IPS-NIHi11 (cell line): Measurements from ENCODE around the gene MIPOL1.
"Not testable (repeated sequence)": the region's sequence is repeated elsewhere in the genome, so short reads cannot be mapped to it uniquely, and the experiment has no call there.

Source experiments
- DNase-seq: peaks from one replicate; pipeline ENCODE4 v3.0.0; 2012; ENCODE audit warnings: mixed read lengths, low spot score

The MIPOL1 gene

DNA sequence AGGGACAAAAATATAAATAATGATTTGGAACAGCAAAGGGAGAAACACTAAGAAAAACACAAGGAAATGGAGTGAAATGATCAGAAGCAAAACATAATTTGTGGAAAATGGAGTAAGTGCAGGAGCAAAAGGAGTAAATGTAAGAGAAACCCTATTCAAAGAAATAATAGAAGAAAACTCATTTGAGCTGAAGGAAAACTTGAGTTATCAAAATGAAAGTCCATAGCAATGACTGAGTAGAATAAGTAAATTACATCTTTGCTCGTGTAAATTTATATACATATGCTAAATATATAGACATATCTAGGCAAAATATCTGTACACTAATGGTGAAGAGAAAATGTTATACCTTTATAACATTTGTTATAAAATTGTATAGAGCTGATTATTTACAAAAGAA is 203.4 kb downstream of the MIPOL1 start:
- no peak for DNase-seq

DNA sequence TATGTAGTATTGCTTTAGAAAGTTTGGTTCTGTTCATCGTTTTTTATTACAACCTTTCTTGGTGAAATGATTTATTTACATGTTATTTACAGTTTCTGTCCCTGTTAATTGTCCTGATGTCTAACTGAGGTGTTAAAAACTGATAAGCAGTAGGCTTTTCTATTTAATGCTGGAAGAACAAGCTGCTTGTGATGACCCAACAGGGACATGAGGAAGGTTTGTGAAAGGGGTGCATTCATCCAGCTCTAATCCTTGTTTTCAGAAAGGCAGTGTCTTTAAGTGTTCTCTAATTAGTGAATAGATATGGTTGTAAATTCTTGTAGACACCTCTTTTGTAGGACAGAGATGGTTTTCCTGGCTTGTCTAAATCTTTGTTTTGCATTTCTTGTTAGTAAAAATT is 205.9 kb downstream of the MIPOL1 start:
- DNase-seq: no peak

DNA sequence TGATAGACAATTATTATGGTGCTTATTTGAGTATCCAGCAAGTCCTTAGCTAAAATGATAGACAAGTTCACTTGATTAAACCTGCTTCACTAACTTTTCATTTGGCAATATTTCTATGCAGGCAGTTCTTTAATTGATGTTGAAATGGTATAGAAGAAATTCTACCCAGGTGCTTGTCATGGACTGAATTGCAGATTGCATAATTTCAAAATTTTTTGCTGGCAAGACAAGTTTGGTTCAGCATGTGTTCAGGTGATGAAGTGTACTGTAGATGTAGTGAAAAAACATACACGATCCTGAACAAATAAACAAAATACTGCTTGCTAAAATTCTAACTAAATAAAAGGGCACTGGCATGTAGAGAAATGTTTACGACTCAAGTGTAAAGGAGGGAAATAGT is 208.4 kb downstream of the MIPOL1 start:
- DNase-seq: no peak

DNA sequence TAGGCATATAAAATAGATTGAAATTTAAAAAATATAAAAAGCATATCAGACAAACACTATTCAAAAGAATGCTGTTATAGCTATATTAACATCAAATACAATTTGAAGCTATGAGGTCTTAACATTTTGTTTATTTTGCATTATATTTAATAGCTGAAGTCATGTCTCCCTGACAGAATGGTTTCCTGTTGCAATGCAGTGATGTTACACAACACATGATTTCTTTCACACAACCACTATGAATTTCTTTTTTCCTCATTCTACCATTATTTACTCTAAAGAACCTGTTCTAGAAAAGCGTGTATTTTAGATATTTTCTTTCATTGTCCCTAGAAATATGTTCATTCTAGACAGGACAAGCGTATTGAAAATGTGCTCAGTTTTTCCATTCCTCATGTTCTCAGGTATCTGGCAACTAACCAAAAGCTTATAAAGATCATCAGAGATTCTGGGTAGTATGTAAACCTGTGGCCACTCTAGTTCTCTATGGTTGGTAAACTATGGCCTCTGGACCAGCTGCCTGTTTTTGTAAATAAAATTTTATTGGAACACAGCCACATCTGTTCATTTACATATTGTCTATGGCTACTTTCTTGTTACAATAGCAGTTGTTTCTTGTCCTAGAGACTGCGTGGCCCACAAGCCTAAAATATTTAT is 213.5 kb downstream of the MIPOL1 start:
- no peak for DNase-seq

DNA sequence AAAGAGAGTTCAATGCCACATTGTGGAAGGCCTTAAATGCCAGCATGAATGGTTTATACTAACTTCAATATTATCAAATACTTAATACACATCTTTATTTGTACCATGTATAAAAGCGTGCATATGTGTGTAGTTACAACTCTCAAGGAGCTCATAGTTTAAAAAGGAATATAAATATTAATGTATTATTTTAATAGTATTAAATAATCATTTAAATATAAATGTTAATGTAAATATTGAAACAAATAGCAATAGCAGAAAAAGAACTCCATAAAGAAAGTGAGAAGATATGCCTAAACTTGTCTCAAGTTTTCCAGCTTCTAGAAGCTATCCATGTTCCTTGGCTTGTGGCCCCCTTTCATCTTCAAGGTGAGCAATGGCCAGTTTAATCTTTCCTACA is 215.3 kb downstream of the MIPOL1 start:
- DNase-seq: no peak

DNA sequence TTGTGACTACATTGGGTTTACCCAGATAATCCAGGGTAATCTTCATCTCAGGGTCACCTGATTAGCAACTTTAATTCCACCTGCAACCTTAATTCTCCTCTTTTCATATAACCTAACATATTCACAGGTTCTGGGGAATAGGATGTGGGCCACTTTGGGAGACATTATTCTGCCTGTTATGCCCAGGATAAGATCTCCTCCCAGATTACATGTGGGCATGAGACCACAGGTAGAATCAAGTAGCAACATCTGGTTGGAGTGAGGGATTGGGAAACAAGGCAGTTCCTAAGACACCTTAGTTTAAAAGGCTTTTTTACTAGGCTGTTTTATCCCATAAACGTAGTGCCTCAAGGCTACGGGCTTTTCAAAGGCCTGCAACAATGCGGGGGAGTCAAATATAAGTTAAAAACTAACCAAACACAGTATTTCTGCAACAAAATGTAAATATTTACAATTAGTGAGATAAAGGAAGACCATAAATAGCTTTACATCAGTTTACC is 215.8 kb downstream of the MIPOL1 start:
- no peak for DNase-seq

DNA sequence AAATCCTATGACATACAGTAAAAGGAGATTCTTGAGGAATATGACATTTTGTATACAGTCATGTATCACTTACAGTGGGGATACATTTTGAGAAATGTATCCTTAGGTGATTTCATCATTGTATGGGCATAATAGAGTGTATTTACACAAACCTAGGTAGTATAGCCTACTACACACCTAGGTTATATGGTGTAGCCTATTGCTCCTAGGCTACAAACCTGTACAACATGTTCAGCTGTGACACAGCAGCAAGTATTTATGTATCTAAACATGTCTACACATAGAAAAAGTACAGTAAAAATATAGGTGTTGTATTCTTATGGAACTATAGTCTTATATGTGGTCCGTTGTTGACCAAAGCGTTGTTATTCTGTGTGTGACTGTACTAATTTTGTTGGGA is 218.5 kb downstream of the MIPOL1 start:
- DNase-seq: no peak

DNA sequence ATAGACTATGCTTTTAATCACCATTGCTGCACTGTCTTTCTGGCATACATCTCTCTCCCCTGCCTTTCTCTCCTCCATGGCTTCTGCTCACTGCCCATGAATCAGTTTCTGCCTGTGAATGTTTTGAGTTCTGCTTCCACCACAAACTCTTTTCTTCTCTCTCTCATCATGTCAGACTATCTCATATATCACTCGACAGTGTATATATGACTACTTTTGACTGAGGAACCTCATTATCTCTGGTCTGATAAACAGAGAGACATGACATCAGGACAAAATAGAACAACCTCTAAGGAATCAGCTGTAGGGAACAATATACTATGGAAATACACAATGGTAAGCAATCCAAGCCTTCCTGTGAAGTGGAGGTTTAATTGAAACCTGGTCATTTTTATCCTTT is 219.4 kb downstream of the MIPOL1 start:
- DNase-seq: no peak

DNA sequence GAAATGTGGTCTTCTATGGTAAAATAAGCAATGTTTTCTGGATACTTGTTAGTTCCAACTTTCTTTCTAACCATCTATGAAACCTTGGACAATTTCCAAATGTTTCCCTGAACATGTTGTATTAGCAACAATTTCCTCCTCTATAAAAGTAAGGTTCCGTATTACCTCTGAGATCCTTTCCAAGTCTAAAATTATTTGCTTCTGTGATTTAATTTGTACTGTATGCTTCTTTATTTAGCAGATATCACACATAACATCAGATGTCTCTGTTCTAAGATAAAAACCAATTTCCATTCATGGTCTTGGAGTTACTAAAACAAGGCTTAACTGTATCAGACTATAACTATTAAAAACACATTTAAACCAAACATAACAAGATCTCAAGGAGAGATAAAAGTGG is 220.1 kb downstream of the MIPOL1 start:
- no peak for DNase-seq

DNA sequence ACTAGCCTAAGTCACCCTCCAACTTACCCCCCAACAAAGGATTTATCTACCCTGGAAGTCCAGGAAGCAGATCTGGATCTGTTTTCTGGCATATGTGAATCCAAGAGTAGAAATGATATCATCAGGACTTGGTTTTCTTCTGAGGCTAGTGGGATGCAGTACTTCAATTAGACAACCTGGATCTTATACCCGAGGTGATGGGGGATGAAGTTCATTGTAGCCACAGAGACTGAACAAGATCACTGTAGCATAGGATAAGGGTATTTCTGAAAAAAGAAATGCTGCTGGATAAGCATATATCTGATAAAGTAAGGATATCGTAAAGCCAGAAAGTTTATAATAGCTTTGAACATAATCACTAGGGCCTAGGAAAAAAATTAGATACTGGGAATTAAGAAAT is 222.9 kb downstream of the MIPOL1 start:
- DNase-seq: no peak

DNA sequence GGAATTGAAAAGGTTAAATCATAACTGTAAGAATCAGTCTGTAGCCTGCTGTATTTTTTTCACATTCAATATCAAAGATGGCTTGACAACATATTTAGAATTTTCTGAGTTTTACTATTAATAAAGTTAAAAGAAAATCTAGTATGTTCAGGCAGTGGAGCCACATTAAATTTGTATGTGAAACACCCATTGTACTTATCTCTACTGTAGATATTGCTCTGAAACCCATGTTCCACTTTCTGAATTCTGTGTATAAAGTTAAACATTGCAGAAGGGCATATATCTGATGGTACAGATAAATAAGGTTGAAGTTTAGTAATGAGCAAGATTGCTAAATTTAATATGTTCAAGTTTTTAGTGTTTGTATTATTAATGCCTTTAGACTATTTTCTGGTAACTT is 224.6 kb downstream of the MIPOL1 start:
- no peak for DNase-seq

DNA sequence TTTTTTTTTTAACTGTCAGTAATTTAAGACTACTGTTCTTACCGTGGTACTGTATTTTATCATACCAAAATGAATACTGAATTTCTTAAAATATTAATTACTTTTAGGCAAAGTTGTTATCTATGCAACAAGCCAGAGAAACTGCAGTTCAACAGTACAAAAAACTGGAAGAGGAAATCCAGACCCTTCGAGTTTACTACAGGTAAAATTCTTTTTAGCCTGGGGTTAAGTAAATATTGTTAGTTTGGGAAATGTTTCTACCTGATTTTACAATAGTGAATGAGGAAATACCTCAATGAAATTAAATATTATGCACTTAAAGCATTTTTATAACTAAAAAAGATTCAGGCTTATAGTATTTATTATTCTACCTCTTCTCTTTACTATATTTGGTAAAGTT is 225.0 kb downstream of the MIPOL1 start:
- no peak for DNase-seq

DNA sequence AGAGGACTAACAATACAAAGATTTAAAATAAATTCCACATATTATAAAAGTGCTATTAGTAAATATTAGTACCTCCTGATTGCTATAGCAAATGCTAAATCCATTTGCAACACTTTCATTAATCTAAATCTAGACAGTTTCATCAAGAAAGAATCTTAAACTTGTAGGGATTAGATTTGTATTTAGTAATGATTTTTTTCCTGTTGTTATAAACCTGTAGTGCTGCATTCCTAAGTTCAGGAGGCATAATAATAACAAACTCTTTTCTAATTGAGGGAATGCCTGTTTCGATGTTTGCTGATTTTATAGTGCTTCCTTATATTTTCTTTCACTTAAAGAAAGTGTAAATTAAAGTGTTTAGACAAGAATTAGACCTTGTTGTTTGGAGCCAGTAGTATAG is 231.2 kb downstream of the MIPOL1 start:
- DNase-seq: no peak

DNA sequence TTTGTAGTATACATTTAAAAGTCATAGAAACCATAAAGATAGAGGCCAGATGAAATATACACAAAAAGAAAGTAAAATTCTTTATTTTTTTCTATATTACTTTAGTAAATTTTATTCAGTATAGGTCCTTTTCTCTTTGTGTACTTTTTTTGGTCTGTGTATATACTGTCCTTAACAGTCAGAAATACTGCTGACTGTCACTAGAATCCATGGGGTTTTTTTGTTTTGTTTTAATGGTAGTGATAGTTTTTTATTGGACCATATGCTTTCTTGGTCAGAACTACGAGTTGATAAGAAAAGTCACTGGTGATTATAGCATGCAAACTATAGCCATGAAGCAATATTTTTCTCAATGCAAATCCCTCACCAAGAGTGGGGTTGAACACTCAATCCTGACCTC is 231.9 kb downstream of the MIPOL1 start:
- DNase-seq: no peak

DNA sequence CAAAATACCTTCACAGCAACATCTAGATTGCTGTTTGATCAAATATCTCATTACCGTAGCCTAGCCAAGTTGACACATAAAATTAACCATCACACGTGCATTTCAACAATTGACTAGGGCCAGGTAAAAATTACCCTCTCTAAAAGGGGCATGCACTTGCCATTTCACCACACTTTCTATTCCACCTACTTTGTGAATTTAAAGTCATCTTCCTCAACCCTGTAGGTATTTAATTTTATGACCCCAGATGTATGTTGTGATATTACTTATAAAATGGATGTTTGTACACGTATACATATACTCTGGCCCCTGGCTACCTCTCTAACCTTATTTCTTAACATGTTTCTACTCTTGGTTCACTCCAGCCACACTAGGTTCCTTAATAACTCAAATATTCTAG is 237.1 kb downstream of the MIPOL1 start:
- no peak for DNase-seq

DNA sequence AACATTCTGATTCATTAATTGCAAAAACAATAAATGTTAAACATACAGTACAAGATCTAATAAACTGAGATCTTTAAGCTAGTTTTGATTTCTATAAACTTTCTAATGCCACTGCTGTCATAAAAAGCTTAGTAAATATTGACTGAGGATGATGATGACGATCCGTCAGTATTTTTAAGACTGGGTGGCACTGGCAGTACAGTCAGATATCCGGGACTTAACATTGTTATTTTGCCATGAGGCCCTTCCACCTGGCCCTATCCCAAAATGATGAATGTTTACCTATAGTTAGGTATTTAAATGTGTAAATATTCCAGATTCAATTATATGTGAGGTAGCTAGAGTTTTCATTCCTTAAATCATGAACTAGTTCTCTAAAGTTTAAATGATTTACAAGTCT is 238.8 kb downstream of the MIPOL1 start:
- DNase-seq: no peak

DNA sequence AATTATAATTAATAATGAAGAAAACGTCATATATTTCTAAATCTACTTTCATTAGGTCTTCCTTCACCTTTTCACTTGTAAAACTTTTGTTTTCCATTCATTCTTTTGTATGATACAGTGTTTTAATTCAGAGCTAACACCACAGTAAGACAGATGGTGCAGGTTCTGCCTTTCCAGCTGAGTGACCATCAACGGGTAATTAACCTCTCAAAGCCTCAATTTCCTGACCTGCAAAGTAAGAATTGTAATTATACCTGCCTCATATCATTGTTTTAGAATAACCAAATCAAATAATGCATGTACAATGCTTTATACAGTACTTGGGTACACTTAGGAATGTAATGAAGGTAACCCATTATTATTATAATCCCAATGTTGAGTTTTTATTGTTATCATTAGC is 239.8 kb downstream of the MIPOL1 start:
- no peak for DNase-seq

DNA sequence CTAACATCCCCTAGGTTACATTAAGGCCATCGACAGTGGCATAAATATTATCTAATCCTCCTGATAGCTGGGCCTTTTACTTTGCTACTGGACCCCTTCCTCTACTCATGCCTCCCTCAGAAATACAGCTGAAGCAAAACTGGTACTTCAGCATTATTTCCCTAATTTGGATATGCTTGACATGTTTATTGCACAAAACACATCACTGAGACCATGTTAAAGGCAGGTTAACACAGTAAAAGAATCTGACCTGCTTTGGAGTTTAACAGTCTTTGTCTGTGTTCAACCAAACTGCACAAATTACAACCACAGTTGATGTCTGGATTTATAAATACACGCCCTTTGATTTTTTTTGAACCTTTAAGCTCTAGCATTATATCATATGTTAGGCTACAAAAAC is 240.7 kb downstream of the MIPOL1 start:
- no peak for DNase-seq

DNA sequence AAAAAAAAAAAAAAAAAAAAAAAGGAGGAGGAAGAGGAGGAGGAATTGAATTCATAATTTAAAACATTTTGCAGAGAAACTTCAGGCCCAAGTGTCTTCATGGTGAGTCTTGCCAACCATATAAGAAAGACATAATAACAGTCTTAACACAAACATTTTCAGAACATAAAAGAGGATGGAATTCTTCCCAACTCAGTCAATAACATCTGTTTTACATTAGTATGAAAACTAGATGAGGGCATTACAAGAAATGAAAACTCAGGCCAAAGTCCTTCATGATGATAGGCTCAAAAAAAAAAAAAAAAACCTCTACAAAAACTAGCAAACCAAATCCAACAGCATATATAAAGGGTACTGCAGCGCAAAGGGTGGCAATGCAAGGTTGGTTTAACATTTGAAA is 245.7 kb downstream of the MIPOL1 start:
- no peak for DNase-seq

DNA sequence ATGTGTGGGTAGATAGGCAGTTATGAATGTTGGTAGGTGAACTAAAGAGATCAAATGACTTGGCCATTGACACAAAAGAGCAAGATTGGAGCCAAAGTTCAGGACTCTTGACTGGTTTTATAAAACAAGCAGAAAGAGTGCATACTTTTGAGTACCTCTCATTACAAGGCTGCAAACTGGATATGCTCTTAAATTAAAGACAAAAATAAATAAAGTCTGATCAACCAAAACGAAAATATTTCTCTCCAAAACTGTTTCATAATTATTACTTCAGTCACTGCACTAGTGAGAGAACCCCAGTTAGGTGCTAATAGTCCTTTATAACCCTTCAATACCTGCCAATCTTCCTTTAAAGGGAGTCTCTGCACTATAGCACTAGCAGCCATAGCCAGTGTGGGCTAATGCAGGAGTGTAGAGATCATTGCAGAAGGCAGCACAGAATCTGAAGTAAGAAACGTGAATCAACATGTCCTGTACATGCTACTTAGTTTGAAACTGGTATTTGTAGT is 250.2 kb downstream of the MIPOL1 start:
- DNase-seq: no peak

DNA sequence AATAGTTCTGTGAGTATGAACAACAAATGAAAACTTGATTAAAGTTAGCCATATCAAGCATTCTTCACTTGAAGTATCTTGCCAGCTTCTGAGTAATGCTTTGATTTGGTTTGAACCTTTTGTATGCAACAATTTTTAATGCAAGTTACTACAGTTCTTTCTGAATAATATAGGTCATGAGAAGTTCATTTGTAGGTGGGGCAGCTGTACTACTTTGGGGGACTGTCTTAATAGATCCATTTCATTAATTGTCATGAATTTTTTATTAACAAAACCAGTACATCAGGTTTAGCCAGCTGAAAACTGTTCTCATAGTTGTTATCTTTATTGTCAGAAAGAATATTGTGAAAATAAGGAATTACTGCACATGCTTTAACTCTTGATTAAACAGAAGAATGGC is 254.6 kb downstream of the MIPOL1 start:
- DNase-seq: no peak

DNA sequence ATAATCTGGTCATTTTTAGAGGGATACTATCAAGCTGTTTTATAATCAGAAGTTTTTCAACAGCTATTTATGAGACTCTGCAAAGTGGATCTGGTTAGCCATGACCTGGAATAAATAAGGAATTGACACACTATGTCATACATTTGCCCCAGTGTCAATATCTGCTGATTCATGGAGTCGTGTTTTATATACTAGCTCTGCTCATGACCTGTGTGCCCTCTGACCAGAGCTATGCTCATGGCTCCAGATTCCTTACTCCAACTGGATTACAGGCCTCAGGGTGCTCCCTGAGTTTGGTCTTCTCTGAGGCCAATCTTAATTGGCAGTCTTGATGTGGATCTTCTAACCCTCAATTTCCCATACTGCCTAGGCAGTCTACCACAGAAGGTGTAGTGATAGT is 256.2 kb downstream of the MIPOL1 start:
- no peak for DNase-seq

DNA sequence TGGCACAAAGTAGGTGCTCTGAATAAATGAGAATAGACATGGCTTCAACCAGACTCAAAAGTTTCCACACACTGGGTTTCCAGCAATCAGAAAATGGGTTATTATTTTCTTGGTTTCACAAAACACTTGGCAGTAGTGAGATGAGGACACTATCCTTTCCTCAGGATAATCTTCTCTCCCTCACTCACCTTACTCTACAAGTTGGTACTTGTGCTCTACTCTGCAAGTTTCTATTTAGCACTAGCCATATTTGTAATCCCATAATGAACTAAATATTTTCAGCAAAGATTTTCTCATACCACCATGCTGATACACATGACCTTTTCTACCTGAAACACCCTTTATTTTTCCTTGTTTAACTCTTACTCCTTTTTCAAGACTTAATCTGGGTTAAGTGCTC is 259.6 kb downstream of the MIPOL1 start:
- DNase-seq: no peak

DNA sequence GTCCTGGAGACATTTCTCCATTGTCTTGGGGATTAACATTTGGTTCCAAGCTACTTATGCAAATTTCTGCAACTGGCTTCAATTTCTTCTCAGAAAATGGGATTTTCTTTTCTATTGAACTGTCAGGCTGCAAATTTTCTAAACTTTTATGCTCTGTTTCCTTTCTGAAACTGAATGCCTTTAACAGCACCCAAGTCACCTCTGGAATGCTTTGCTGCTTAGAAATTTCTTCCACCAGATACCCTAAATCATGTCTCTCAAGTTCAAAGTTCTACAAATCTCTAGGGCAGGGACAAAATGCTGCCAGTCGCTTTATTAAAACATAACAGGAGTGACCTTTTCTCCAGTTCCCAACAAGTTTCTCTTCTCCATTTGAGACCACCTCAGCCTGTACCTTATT is 264.7 kb downstream of the MIPOL1 start:
- DNase-seq: not testable (repeated sequence)
